Iris pigment epithelial cell (primary cell): Measurements from ENCODE around the gene SAMD4A.
A peak's percentile ranks its signal among the peaks of the same experiment; 100 is the strongest.

Experiments
- DNase-seq: peaks from one replicate; pipeline ENCODE4 v3.0.0-alpha.2; 2011; ENCODE audit warnings: low read depth

The SAMD4A gene

GRCh38 chr14:54706769-54707168 lies 139.8 kb downstream of the SAMD4A start:
- DNase-seq: no peak

DNA sequence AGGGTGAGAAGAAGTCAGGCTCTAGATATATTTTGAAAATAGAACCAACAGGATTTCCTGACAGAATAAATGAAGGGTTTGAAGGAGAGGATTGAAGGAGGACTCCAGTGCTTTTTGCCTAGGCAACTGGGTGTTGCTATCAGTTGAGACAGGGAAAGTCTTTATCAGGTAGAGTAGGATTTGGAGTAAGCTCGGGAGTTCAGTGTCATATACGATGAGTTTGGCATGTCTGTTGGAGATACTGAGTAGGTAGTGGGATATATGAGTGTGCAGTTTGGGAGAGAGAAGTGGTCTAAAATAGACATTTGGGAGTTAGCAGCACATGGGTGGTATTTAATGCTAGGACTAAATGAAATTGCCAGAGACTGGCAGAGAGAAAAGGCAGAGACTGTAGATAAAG lies 141.2 kb downstream of the SAMD4A start:
- DNase-seq: no peak

DNA sequence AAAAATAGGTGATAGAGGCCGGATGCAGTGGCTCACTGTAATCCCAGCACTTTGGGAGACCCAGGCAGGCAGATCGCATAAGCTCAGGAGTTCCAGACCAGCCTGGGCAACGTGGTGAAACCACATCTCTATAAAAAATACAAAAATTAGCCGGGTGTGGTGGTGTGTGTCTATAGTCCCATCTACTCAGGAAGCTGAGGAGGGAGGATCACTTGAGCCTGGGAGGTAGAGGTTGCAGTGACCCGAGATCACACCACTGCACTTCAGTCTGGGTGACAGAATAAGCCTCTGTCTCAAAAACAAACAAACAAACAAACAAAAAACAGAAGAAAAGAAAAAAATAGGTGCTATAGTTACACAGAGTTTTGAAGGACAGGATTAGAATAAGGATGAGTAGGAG lies 142.1 kb downstream of the SAMD4A start:
- no peak for DNase-seq

DNA sequence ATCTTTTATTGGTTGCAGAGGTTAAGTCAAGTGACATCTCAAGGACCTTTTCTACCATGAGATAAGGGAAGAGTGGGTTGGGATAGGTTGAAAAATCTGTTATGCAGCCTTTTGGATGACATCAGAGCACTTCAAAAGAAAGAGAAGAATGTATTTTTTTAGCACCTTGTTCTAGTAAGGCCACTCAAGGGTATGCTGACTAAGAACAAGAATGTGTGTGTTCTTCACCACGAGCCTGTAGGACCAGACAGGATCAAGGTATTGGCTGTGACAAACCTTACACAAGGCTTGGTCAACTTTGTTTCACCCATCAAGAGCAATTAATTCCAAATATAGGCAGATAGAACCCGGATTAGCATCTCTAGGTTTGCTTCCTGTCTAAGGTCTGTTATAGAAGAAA lies 142.5 kb downstream of the SAMD4A start:
- peak; percentile 22 for DNase-seq

- DNase-seq: no peak
Measured at GRCh38 chr14:54709867-54710266, 142.9 kb downstream of the SAMD4A start.

DNA sequence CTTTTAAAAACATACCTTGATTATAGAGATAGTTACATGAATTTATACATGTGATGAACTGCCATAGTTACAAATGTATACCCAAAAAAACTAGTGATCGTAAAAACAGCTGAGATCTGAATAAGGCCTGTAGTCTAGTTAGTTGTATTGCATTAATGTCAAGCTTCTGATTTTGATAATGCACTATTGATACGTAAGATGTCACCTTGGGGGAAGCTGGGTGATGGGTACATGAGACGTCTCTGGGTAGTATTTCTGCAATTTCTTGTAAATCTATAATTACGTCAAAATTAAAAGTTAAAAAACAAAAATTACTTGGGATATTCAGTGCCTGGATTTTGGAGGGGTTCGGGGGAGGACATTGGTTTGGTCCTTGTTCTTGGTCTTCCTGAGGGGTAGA lies 144.4 kb downstream of the SAMD4A start:
- DNase-seq: no peak

GRCh38 chr14:54711812-54712464 lies 145.0 kb downstream of the SAMD4A start:
- no peak for DNase-seq

GRCh38 chr14:54712465-54713200 lies 145.7 kb downstream of the SAMD4A start:
- peak; percentile 29 for DNase-seq

DNA sequence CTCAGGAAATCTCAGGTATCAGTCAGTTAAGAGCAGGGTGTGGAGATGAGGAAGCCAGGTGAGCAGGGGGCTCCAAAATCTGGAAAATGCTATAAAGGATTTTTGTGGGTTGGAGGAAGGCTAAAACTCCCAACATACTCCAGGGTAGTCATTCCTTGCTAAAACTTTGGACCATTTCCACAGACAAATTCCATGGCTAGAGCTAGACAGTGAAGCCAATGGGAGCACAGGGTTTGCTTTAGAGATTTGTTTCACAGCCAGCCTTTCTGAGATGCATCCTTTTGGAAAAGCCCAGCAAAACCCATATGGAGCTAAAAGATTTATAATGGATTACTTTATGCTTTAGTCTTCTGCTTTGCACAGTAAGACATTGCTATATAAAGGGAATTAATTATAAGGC lies 146.5 kb downstream of the SAMD4A start:
- no peak for DNase-seq

GRCh38 chr14:54715239-54715638 lies 148.3 kb downstream of the SAMD4A start:
- peak; percentile 28 for DNase-seq

DNA sequence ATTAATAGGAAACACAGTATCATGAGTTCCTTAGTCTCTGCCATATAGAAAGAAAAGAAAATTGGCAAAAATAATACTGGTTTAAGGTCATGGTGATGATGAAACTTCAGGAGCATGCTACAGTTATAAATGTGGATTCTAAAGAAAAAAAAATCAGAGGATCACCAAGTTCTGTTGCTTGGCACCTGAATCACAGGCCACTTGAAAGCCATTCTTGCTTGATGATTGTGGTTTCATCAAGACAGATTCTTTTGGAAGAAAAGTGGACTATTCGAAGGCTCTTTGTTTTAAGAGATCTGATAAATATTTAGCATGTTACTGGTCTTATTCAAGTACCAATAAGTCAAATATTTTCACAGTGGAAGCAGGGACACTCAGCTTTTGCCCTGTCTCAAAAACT lies 148.9 kb downstream of the SAMD4A start:
- DNase-seq: no peak

DNA sequence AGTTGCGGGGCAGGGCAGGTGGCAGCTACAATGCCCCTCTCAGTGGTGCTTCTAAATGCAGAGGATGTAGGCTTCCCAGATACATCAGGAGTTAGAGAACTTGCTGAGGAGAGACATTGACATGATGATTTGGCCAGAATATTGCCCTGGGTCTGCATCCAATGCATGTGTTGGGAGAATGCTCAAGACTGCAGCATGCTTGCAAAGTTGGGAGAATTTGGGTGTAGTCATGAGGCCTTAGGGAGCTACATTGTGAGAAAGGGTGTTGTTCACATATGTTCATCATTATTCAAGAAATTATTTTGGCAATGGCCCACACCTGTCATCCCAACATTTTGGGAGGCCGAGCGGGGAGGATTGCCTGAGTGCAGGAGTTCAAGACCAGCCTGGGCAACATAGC lies 149.9 kb downstream of the SAMD4A start:
- no peak for DNase-seq

GRCh38 chr14:54718046-54718445 lies 151.1 kb downstream of the SAMD4A start:
- DNase-seq: peak; percentile 36

GRCh38 chr14:54719406-54719805 lies 152.5 kb downstream of the SAMD4A start:
- no peak for DNase-seq

GRCh38 chr14:54722791-54723432 lies 156.0 kb downstream of the SAMD4A start:
- DNase-seq: peak; percentile 47

GRCh38 chr14:54724123-54724522 lies 157.2 kb downstream of the SAMD4A start:
- no peak for DNase-seq

- no peak for DNase-seq
Measured at GRCh38 chr14:54724676-54725325, 157.9 kb downstream of the SAMD4A start.

DNA sequence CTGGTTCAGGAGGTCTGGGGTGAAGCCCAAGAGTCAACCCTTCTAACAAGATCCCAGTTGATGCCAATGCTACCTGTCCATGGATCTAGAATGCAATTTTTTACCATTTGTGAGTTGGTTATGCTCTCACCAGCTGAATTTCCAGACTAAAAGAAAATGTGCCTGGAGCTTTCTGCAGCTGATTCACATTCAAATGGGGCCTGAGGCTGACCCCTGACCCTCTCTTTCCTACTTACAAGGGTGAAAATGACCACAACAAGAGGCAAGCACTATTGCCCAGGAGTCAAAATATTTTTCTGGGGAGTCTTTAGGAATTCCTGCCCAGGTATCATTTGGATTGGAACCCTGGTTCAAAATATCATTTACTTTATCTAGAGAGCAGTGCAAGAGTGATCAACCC lies 159.1 kb downstream of the SAMD4A start:
- no peak for DNase-seq

GRCh38 chr14:54727929-54728328 lies 161.0 kb downstream of the SAMD4A start:
- no peak for DNase-seq

DNA sequence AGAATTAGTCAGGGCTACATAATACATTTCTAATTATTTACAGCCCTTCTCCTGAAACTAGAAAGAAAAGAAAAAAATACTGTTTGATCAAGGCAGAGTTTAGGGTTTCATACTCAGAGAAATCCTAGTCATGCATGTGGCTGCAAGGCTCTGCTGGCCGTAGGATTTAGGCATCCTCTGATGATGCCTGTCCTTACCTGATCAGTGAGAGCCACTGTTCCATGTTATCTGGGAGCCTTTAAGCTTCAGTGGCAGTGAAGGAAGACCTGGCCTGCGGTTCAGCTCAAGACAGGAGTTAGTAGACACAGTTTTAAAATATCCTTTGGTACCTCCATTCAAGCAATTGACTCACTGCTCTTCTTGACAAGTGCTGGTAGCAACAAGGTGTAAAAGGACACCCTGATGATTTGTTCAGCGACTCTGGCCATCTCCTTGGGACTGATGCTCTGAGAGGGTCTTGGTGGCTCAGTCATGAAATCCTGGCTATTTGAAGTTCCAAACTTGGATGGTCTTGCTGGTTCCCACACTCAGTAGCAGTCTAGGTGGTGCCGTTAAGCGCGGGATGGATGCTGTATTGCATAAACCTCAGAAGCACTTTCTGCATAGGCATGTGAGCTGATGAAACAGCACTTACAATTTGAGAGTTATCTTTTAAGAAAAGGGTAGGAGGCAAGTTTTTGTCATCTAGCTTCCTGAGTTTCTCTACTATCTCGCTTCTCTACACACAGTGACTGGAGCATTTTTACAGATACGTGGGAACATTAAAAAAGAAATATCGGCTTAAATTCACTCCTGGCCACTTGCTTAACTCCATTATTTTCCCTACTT lies 162.0 kb downstream of the SAMD4A start:
- DNase-seq: no peak

DNA sequence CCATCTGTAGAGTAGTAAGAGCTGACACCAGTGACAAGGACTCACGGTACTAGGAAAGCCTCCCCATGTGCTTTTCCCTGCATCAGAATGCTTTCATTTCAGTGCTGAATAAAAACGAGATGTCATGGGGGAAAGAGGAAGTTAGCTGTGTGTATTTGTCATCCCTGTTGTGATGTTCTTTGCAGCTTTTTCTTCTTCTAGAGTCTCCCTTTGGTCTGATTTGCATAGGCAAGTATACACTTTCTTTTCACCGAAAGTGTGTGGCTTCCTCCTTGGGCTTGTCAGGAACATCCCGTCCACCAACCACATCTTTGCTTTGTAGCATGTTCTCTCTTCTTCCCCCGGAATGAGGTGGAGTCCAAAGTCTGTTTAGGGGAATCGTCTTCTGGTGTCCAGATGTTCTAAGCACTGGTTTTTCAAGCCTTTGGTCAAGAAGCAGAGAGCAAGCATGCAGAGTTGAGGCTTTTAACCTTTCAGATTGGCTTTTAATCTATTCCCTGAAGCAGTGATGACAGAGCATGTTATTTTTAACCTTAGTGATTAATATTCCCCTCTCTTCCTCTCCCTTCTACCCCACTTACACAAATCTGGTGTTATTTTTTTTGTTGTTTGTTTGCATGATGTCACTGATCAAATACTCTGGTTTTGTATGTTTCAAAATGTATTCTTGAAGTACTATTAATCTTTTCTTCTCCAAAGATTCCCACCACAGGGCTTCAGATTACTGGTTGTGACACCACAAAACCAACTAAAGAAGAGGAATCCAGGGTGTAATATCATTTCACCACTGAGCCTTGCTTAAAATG lies 163.4 kb downstream of the SAMD4A start:
- peak; percentile 81 for DNase-seq
